ENCODE results near the gene KEAP1. TPM values are rescaled to one million over a fixed set of nuclear protein-coding genes. Genes with fewer than 3 reads are reported as not detected.
"Not testable (repeated sequence)": the region's sequence is repeated elsewhere in the genome, so short reads cannot be mapped to it uniquely, and the experiment has no call there.

The KEAP1 gene
- total and polyA plus RNA-seq, 2 experiments from 2014 or later = 70.5 to 85.5 TPM

- Histone ChIP-seq H3K27me3 (no peaks in the 10 kb centered on the region), H3K4me3 (no peak overlapping the region), H3K9me3 (ENCODE audit: low read depth) (no peaks in the 10 kb centered on the region), H3K36me3 (peaks cover 6% of the 10 kb centered on the region), H3K4me1 (ENCODE audit: low read depth) (peaks cover 4% of the 10 kb centered on the region), H3K27ac (no peak overlapping the region)
- TF ChIP-seq CTCF (IDR thresholded peaks at IDR 0.05; ENCODE audit: low read depth, low read length) = no peak
- DNase-seq (ENCODE audit: low read depth in 1 of 2, low spot score in 1 of 2) = no peak
Measured at GRCh38 chr19:10543059-10543419, 39.9 kb upstream of the KEAP1 start.

GRCh38 chr19:10539016-10539415, 35.9 kb upstream of the KEAP1 start:
- not testable (repeated sequence) for H3K27ac ChIP-seq; H3K27me3 ChIP-seq; DNase-seq (ENCODE audit: low read depth in 1 of 2, low spot score in 1 of 2); H3K36me3 ChIP-seq; H3K4me3 ChIP-seq; H3K4me1 ChIP-seq (ENCODE audit: low read depth); H3K9me3 ChIP-seq (ENCODE audit: low read depth)

- TF ChIP-seq CTCF (IDR thresholded peaks at IDR 0.05; ENCODE audit: low read depth, low read length) = no peak
Measured at GRCh38 chr19:10538204-10538983, 35.2 kb upstream of the KEAP1 start.

GRCh38 chr19:10537668-10538067, 34.5 kb upstream of the KEAP1 start:
- TF ChIP-seq CTCF (IDR thresholded peaks at IDR 0.05; ENCODE audit: low read depth, low read length) = no peak
- DNase-seq (ENCODE audit: low read depth in 1 of 2, low spot score in 1 of 2) = no peak
- Histone ChIP-seq H3K4me1 (ENCODE audit: low read depth) (no peaks in the 10 kb centered on the region), H3K27me3 (no peaks in the 10 kb centered on the region), H3K4me3 (no peak overlapping the region), H3K36me3 (no peaks in the 10 kb centered on the region), H3K9me3 (ENCODE audit: low read depth) (no peaks in the 10 kb centered on the region), H3K27ac (no peak overlapping the region)

More at GRCh38 chr19:10538204-10538983, 35.2 kb upstream of the KEAP1 start:
- Histone ChIP-seq H3K36me3 (no peaks in the 10 kb centered on the region), H3K4me3 (no peak overlapping the region), H3K27me3 (no peaks in the 10 kb centered on the region), H3K27ac (no peak overlapping the region), H3K4me1 (ENCODE audit: low read depth) (no peaks in the 10 kb centered on the region), H3K9me3 (ENCODE audit: low read depth) (no peaks in the 10 kb centered on the region)
- no peak for DNase-seq (ENCODE audit: low read depth in 1 of 2, low spot score in 1 of 2)

GRCh38 chr19:10535613-10536012, 32.5 kb upstream of the KEAP1 start:
- TF ChIP-seq CTCF (IDR thresholded peaks at IDR 0.05; ENCODE audit: low read depth, low read length) = no peak
- Histone ChIP-seq H3K4me1 (ENCODE audit: low read depth) (no peaks in the 10 kb centered on the region), H3K27me3 (no peaks in the 10 kb centered on the region), H3K4me3 (no peak overlapping the region), H3K27ac (no peak overlapping the region), H3K9me3 (ENCODE audit: low read depth) (no peaks in the 10 kb centered on the region), H3K36me3 (no peaks in the 10 kb centered on the region)
- no peak for DNase-seq (ENCODE audit: low read depth in 1 of 2, low spot score in 1 of 2)

- no peak overlapping the region for H3K4me3 ChIP-seq
- no peaks in the 10 kb centered on the region for H3K27me3 ChIP-seq
- H3K4me1 ChIP-seq (ENCODE audit: low read depth) = no peaks in the 10 kb centered on the region
- DNase-seq (ENCODE audit: low read depth in 1 of 2, low spot score in 1 of 2) = peak in 1 of 2 donors; percentile 73
- H3K36me3 ChIP-seq = no peaks in the 10 kb centered on the region
- no peaks in the 10 kb centered on the region for H3K9me3 ChIP-seq (ENCODE audit: low read depth)
- TF ChIP-seq CTCF (IDR thresholded peaks at IDR 0.05; ENCODE audit: low read depth, low read length) = no peak
- H3K27ac ChIP-seq = no peak overlapping the region
Measured at GRCh38 chr19:10533646-10534386, 30.7 kb upstream of the KEAP1 start.
